ENCODE measurements around the gene EXOC6B. TPM values are rescaled to one million over a fixed set of nuclear protein-coding genes. Genes with fewer than 3 reads are reported as not detected.

EXOC6B gene
- total RNA-seq, 1 experiment from 2014 or later = 40.1 TPM

- H3K4me1 Mint-ChIP-seq = no peaks in the 10 kb centered on the region
- no CpG with 5 or more reads among the region's 4 CpGs for WGBS (ENCODE audit: extremely low coverage, insufficient read length, low lambda C conversion rate)
These were observed 394.1 kb downstream of the EXOC6B start for GRCh38 chr2:72431737-72432136.

More at GRCh38 chr2:72431737-72432136, 394.1 kb downstream of the EXOC6B start:
- no peaks in the 10 kb centered on the region for H3K23me2 ChIP-seq (ENCODE audit: insufficient read length, low read depth, low read length, poor library complexity, severe bottlenecking)
- Mint-ChIP-seq H3K4me3 (no peak overlapping the region), H3K27ac (no peak overlapping the region), H3K9me3 (peaks cover 15 to 20% of the 10 kb centered on the region in 2 experiments), H3K27me3 (ENCODE audit: low read depth) (no peaks in the 10 kb centered on the region), H3K36me3 (ENCODE audit: insufficient read depth in 1 of 3, low read depth in 3 of 3) (peaks cover 11 to 20% (median 16%) of the 10 kb centered on the region in 3 experiments)
- no peaks in the 10 kb centered on the region for H3K27me3 ChIP-seq (ENCODE audit: insufficient read depth, low read length)
- no peak overlapping the region for H3K18ac ChIP-seq (ENCODE audit: insufficient read length, low read depth, low read length)
- H4K8ac ChIP-seq (replicated peaks; ENCODE audit: insufficient read length, low read depth, low read length) = no peak overlapping the region
- no peak overlapping the region for H2BK15ac ChIP-seq (ENCODE audit: low read depth, low read length)
- H2AFZ ChIP-seq (ENCODE audit: low read length) = no peak overlapping the region
- no peaks in the 10 kb centered on the region for H3K4me1 ChIP-seq (ENCODE audit: insufficient read depth, low read length)
- no peak overlapping the region for H3T11ph ChIP-seq (ENCODE audit: low read length)
- H3K23ac ChIP-seq (ENCODE audit: insufficient read length, low read depth, low read length) = no peak overlapping the region
- H2BK20ac ChIP-seq (ENCODE audit: low read depth, low read length, poor library complexity, severe bottlenecking) = no peak overlapping the region
- H3K9ac ChIP-seq (ENCODE audit: extremely low read depth, insufficient read length, low read length) = no peak overlapping the region
- no peak overlapping the region for H2BK12ac ChIP-seq (ENCODE audit: insufficient read length, low read depth, low read length)
- H3K4ac ChIP-seq (ENCODE audit: low read depth, low read length) = no peak overlapping the region
- no peak overlapping the region for H4K5ac ChIP-seq (ENCODE audit: insufficient read length, low read depth, low read length)
- DNase-seq = no peak
- no peak overlapping the region for H2BK5ac ChIP-seq (ENCODE audit: insufficient read length, low read length)
- no peak overlapping the region for H3K56ac ChIP-seq (ENCODE audit: insufficient read length, low read depth, low read length)
- H3K4me2 ChIP-seq (ENCODE audit: insufficient read depth, insufficient read length, low read length) = no peak overlapping the region
- no peak for TF ChIP-seq CTCF (conservative IDR thresholded peaks at IDR 0.05)
- H3K27ac ChIP-seq (ENCODE audit: insufficient read length, low read depth, low read length) = no peak overlapping the region
- H3K14ac ChIP-seq (ENCODE audit: insufficient read depth, low read length) = no peak overlapping the region
- H2BK120ac ChIP-seq (ENCODE audit: low read depth, low read length, poor library complexity, severe bottlenecking) = no peak overlapping the region
- no peaks in the 10 kb centered on the region for H3K79me1 ChIP-seq (ENCODE audit: insufficient read depth, low read depth, low read length, poor library complexity, severe bottlenecking)
- no peaks in the 10 kb centered on the region for H3K9me3 ChIP-seq (ENCODE audit: control insufficient read depth, low read depth, low read length)
- no peak overlapping the region for H4K91ac ChIP-seq (ENCODE audit: insufficient read length, low read depth, low read length)
- no peaks in the 10 kb centered on the region for H3K79me2 ChIP-seq (ENCODE audit: insufficient read depth, low read length)
- H4K20me1 ChIP-seq (ENCODE audit: control insufficient read depth, insufficient read depth, insufficient read length) = no peaks in the 10 kb centered on the region
- H2AK5ac ChIP-seq (ENCODE audit: insufficient read length, low read length) = no peak overlapping the region
